ENCODE measurements around the gene DNAJB5.
"Not testable (repeated sequence)": the region's sequence is repeated elsewhere in the genome, so short reads cannot be mapped to it uniquely, and the experiment has no call there.

Gene DNAJB5

DNA sequence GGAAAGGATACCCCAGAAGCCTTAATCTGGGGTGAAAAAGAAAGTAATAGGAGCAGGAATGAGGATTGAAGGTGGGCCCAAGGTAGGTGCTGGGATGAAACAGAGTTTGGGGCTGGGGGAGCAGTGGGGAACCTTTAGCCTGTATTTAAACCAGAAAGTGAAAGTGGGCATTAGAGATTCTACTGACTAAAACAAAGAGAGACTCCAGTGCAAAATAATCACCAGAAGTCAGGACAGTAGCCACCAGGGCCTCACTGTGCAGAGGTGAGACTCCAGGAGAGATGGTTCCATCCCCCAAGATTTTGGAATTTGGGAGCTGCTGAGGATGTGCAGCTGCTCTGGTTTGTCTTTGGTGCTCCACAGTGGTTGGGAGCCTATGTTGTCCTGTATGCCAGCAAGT, 13.1 kb downstream of the DNAJB5 start:
- no peaks in the 10 kb centered on the region for H3K4me1 ChIP-seq (ENCODE audit: control insufficient read depth in 1 of 2, insufficient read depth in 1 of 2, low read depth in 1 of 2, low read length in 1 of 2)

DNA sequence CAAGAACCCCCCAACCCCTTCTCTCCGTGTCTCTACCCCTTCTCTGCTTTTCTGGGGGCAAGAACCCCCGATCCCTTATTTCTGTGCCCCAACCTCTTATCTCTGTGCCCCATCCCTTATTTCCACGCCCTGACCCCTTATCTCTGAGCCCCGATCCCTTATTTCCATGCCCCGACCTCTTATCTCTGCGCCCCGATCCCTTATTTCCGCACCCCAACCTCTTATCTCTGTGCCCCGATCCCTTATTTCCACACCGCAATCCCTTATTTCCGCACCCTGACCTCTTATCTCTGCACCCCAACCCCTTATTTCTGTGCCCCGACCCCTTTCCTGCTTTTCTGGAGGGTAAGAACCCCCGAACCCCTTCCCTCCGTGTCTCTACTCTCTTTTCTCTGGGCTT, 14.8 kb downstream of the DNAJB5 start:
- not testable (repeated sequence) for H3K27me3 ChIP-seq; H3K36me3 ChIP-seq; H3K27ac ChIP-seq; H3K4me1 ChIP-seq (ENCODE audit: control insufficient read depth in 1 of 2, insufficient read depth in 1 of 2, low read depth in 1 of 2, low read length in 1 of 2); H3K4me3 ChIP-seq (ENCODE audit: low read depth in 1 of 2, low read length in 1 of 2); H3K9me3 ChIP-seq

More for the DNA sequence above, 13.1 kb downstream of the DNAJB5 start:
- Histone ChIP-seq H3K36me3 (no peaks in the 10 kb centered on the region), H3K27me3 (no peaks in the 10 kb centered on the region), H3K9me3 (no peaks in the 10 kb centered on the region), H3K4me3 (ENCODE audit: low read depth in 1 of 2, low read length in 1 of 2) (no peak overlapping the region), H3K27ac (no peak overlapping the region)
- TF ChIP-seq, protein P1, sequence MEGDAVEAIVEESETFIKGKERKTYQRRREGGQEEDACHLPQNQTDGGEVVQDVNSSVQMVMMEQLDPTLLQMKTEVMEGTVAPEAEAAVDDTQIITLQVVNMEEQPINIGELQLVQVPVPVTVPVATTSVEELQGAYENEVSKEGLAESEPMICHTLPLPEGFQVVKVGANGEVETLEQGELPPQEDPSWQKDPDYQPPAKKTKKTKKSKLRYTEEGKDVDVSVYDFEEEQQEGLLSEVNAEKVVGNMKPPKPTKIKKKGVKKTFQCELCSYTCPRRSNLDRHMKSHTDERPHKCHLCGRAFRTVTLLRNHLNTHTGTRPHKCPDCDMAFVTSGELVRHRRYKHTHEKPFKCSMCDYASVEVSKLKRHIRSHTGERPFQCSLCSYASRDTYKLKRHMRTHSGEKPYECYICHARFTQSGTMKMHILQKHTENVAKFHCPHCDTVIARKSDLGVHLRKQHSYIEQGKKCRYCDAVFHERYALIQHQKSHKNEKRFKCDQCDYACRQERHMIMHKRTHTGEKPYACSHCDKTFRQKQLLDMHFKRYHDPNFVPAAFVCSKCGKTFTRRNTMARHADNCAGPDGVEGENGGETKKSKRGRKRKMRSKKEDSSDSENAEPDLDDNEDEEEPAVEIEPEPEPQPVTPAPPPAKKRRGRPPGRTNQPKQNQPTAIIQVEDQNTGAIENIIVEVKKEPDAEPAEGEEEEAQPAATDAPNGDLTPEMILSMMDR (IDR thresholded peaks at IDR 0.05), result no peak

DNA sequence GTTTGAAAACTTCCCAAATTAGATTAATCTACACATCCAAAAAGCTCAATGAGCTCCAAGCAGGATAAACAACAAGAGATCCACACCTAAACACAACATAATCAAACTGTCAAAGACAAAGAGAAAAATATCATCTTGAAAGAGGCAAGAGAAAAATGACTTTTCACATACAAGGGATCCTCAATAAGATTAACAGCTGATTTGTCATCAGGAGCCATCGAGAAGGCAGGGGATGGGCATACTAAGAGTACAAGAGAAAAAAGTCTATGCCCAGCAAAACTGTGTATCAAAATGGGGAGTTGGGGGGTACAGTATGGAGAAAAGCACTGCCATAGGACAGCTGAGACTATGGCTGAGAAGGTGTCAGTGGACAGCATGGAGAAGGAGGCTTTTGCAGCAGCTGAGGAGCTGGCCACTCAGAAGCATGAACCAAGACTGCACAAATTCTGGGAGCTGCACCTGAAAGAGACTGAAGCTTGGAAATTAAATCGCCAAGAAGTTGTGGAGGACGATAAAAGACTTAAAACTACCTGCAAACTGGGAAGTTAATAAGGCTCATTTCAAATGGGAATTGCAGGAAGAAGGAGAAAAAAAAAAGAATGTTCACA, 20.9 kb downstream of the DNAJB5 start:
- Histone ChIP-seq H3K4me1 (ENCODE audit: control insufficient read depth in 1 of 2, insufficient read depth in 1 of 2, low read depth in 1 of 2, low read length in 1 of 2) (no peaks in the 10 kb centered on the region), H3K27me3 (no peaks in the 10 kb centered on the region), H3K27ac (no peak overlapping the region), H3K36me3 (no peaks in the 10 kb centered on the region), H3K9me3 (no peaks in the 10 kb centered on the region), H3K4me3 (ENCODE audit: low read depth in 1 of 2, low read length in 1 of 2) (no peak overlapping the region)
- TF ChIP-seq, protein P1 (IDR thresholded peaks at IDR 0.05), result no peak

DNA sequence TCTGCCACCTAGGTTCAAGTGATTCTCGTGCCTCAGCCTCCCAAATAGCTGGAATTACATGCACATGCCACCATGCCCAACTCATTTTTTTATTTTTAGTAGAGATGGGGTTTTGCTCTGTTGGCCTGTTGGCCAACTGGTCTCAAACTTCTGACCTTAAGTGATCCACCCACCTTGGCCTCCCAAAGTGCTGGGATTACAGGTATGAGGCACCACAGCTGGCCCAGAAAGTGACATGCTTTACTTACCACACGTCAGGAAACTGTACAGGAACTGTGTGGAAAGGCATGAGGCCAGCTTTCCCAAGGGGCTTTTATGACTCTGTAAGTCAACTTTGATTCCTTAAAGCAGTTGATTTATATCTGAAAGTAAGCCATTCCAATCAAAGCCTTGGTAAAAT, 25.0 kb downstream of the DNAJB5 start:
- TF ChIP-seq, protein P1 (IDR thresholded peaks at IDR 0.05), result no peak
- Histone ChIP-seq H3K36me3 (no peaks in the 10 kb centered on the region), H3K4me3 (ENCODE audit: low read depth in 1 of 2, low read length in 1 of 2) (no peak overlapping the region), H3K27ac (no peak overlapping the region), H3K4me1 (ENCODE audit: control insufficient read depth in 1 of 2, insufficient read depth in 1 of 2, low read depth in 1 of 2, low read length in 1 of 2) (no peaks in the 10 kb centered on the region), H3K27me3 (no peaks in the 10 kb centered on the region), H3K9me3 (no peaks in the 10 kb centered on the region)

DNA sequence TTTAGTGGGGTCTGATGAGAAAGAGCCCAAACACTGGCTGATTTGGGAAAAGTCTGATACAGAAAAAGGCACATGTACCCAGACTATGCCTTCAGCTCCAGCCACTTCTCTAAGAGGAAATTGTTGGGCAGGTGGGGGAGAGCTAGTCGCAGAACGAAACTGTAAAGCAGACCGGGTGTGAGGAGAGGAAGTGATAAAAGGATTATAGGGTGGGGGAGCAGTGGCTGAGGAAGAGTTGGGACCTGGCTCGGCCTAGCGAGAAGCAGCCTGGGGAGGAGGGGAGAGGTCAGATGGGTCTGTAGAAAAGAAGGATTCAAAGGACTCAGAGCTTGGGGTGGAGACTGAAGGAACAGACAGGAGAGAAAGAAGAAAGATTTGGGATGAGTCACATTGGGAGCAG, 33.9 kb downstream of the DNAJB5 start:
- H3K27me3 ChIP-seq; H3K4me3 ChIP-seq (ENCODE audit: low read depth in 1 of 2, low read length in 1 of 2); H3K36me3 ChIP-seq; H3K4me1 ChIP-seq (ENCODE audit: control insufficient read depth in 1 of 2, insufficient read depth in 1 of 2, low read depth in 1 of 2, low read length in 1 of 2); H3K9me3 ChIP-seq; H3K27ac ChIP-seq: not testable (repeated sequence)

DNA sequence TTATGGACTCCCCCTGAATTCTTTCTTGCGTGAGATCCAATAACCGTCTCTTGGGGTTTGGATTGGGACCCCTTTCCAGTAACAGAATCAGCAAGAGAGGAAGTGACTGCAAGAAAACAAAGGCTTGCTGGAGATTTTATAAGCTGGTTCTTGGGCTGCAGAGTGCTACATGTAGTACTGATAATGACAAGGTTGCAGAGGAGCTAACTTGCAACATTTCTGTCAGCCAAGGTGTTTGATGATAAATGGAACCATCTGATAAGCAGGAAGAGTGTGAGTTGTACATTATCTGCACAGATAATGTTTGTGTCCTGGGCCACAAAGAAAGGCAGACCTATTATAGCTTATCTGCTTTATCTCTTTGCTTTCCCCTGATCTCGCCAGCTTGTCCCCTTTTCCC, 37.1 kb downstream of the DNAJB5 start:
- Histone ChIP-seq H3K36me3 (no peaks in the 10 kb centered on the region), H3K4me1 (ENCODE audit: control insufficient read depth in 1 of 2, insufficient read depth in 1 of 2, low read depth in 1 of 2, low read length in 1 of 2) (no peaks in the 10 kb centered on the region), H3K27me3 (no peaks in the 10 kb centered on the region), H3K9me3 (no peaks in the 10 kb centered on the region), H3K27ac (no peak overlapping the region), H3K4me3 (ENCODE audit: low read depth in 1 of 2, low read length in 1 of 2) (no peak overlapping the region)
- TF ChIP-seq, protein P1 (IDR thresholded peaks at IDR 0.05), result no peak

DNA sequence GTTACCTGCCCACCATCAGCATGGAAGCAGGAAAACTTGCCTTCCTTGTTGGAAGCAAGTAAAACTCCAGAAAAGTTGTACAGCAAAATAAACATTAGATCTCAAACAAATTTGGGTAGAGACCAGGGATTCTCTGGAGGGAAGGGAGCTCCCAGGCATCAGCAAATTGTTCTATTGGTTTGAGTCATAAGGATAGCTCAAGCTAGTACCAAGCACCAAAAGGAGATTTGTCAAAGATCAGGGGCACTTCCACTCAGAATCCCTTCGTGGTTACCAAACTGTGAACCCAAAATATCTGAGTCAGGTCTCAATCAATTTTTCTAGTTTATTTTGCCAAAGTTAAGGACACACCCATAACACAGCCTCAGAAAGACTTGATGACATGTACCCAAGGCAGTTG, 37.8 kb downstream of the DNAJB5 start:
- Histone ChIP-seq H3K27ac (no peak overlapping the region), H3K36me3 (no peaks in the 10 kb centered on the region), H3K9me3 (no peaks in the 10 kb centered on the region), H3K4me1 (ENCODE audit: control insufficient read depth in 1 of 2, insufficient read depth in 1 of 2, low read depth in 1 of 2, low read length in 1 of 2) (no peaks in the 10 kb centered on the region), H3K4me3 (ENCODE audit: low read depth in 1 of 2, low read length in 1 of 2) (no peak overlapping the region), H3K27me3 (no peaks in the 10 kb centered on the region)
- TF ChIP-seq, protein P1 (IDR thresholded peaks at IDR 0.05), result no peak

Measured in neutrophil (primary cell).